ENCODE results near the gene FEZ2. TPM values are rescaled to one million over a fixed set of nuclear protein-coding genes. Genes with fewer than 3 reads are reported as not detected.

FEZ2 gene
- total and polyA plus RNA-seq, 2 of the 13 experiments (the other 11 are each of a cell fraction or from before 2014, with no cell fraction given), result 42.5 to 59.1 TPM

DNA sequence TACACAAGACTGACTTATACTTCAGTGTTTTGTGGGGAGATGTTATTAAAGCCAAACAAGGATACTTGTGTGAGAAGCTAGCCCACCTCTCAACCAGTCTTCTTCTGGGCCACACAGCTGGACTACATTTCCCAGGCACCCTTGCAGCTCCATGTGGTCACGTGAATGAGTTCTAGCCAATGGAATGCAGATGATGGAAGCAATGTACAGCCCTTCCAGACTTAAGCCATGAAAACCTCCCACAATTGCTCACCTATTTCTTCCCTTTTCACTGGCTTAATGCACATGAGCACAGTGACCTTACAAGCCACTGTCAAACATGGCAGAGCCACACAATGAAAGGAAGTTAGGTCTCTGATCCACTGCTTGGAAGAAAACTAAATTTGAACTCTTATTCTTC, 20.4 kb upstream of the FEZ2 start (continued):
- TF ChIP-seq, protein P1, sequence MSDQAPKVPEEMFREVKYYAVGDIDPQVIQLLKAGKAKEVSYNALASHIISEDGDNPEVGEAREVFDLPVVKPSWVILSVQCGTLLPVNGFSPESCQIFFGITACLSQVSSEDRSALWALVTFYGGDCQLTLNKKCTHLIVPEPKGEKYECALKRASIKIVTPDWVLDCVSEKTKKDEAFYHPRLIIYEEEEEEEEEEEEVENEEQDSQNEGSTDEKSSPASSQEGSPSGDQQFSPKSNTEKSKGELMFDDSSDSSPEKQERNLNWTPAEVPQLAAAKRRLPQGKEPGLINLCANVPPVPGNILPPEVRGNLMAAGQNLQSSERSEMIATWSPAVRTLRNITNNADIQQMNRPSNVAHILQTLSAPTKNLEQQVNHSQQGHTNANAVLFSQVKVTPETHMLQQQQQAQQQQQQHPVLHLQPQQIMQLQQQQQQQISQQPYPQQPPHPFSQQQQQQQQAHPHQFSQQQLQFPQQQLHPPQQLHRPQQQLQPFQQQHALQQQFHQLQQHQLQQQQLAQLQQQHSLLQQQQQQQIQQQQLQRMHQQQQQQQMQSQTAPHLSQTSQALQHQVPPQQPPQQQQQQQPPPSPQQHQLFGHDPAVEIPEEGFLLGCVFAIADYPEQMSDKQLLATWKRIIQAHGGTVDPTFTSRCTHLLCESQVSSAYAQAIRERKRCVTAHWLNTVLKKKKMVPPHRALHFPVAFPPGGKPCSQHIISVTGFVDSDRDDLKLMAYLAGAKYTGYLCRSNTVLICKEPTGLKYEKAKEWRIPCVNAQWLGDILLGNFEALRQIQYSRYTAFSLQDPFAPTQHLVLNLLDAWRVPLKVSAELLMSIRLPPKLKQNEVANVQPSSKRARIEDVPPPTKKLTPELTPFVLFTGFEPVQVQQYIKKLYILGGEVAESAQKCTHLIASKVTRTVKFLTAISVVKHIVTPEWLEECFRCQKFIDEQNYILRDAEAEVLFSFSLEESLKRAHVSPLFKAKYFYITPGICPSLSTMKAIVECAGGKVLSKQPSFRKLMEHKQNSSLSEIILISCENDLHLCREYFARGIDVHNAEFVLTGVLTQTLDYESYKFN (CRISPR knock-in tag; conservative IDR thresholded peaks at IDR 0.05), result no peak
- TF ChIP-seq, protein P2, sequence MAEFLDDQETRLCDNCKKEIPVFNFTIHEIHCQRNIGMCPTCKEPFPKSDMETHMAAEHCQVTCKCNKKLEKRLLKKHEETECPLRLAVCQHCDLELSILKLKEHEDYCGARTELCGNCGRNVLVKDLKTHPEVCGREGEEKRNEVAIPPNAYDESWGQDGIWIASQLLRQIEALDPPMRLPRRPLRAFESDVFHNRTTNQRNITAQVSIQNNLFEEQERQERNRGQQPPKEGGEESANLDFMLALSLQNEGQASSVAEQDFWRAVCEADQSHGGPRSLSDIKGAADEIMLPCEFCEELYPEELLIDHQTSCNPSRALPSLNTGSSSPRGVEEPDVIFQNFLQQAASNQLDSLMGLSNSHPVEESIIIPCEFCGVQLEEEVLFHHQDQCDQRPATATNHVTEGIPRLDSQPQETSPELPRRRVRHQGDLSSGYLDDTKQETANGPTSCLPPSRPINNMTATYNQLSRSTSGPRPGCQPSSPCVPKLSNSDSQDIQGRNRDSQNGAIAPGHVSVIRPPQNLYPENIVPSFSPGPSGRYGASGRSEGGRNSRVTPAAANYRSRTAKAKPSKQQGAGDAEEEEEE (CRISPR knock-in tag; IDR thresholded peaks at IDR 0.05; ENCODE audit: borderline replicate concordance), result no peak
- no peak for TF ChIP-seq IKZF4 (CRISPR knock-in tag; IDR thresholded peaks at IDR 0.05; ENCODE audit: borderline replicate concordance, low read depth, not compliant biosample characterization)
- TF ChIP-seq YEATS4 (CRISPR knock-in tag; IDR thresholded peaks at IDR 0.05; ENCODE audit: borderline replicate concordance), result no peak
- TF ChIP-seq DNMT1 (CRISPR knock-in tag; IDR thresholded peaks at IDR 0.05), result no peak
- no peak for TF ChIP-seq NFKBIZ (CRISPR knock-in tag; IDR thresholded peaks at IDR 0.05)
- no peak for TF ChIP-seq HNRNPL (IDR thresholded peaks at IDR 0.05; ENCODE audit: low read depth, low read length)
- no peak for TF ChIP-seq AKAP8 (CRISPR knock-in tag; IDR thresholded peaks at IDR 0.05)
- no peak for TF ChIP-seq RBM39 (IDR thresholded peaks at IDR 0.05; ENCODE audit: low read depth, low read length, poor library complexity, severe bottlenecking)
- TF ChIP-seq ZNF251 (CRISPR knock-in tag; IDR thresholded peaks at IDR 0.05), result no peak
- TF ChIP-seq ZNF788 (CRISPR knock-in tag; IDR thresholded peaks at IDR 0.05; ENCODE audit: borderline replicate concordance), result no peak
- TF ChIP-seq, protein P3, sequence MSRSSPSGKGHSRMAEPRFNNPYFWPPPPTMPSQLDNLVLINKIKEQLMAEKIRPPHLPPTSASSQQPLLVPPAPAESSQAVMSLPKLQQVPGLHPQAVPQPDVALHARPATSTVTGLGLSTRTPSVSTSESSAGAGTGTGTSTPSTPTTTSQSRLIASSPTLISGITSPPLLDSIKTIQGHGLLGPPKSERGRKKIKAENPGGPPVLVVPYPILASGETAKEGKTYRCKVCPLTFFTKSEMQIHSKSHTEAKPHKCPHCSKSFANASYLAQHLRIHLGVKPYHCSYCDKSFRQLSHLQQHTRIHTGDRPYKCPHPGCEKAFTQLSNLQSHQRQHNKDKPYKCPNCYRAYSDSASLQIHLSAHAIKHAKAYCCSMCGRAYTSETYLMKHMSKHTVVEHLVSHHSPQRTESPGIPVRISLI (CRISPR knock-in tag; IDR thresholded peaks at IDR 0.05; ENCODE audit: borderline replicate concordance), result no peak
- no peak for TF ChIP-seq ZNF598 (CRISPR knock-in tag; IDR thresholded peaks at IDR 0.05; ENCODE audit: borderline replicate concordance)
- no peak for TF ChIP-seq ZNF274 (CRISPR knock-in tag; IDR thresholded peaks at IDR 0.05)
- TF ChIP-seq MLLT10 (CRISPR knock-in tag; IDR thresholded peaks at IDR 0.05), result no peak
- no peak for TF ChIP-seq ZNF850 (CRISPR knock-in tag; conservative IDR thresholded peaks at IDR 0.05)
- no peak for TF ChIP-seq ZNF709 (CRISPR knock-in tag; IDR thresholded peaks at IDR 0.05)
- TF ChIP-seq CREM (IDR thresholded peaks at IDR 0.05), result peak; percentile 51; the same call in 1 of the 2 replicates
- no peak for TF ChIP-seq CREM (CRISPR knock-in tag; IDR thresholded peaks at IDR 0.05)
- TF ChIP-seq ZNF670 (CRISPR knock-in tag; IDR thresholded peaks at IDR 0.05; ENCODE audit: borderline replicate concordance), result no peak
- no peak for TF ChIP-seq ARHGAP35 (CRISPR knock-in tag; IDR thresholded peaks at IDR 0.05; ENCODE audit: borderline replicate concordance)
- no peak for TF ChIP-seq MATR3 (CRISPR knock-in tag; IDR thresholded peaks at IDR 0.05)
- 0 out of 2 replicates have a peak, but pooled peaks have one; percentile 18 for TF ChIP-seq RAD51 (IDR thresholded peaks at IDR 0.05; ENCODE audit: borderline replicate concordance)
- TF ChIP-seq SYNCRIP (IDR thresholded peaks at IDR 0.05; ENCODE audit: insufficient read depth, low read depth, low read length), result no peak
- no peak for TF ChIP-seq ZNF550 (CRISPR knock-in tag; IDR thresholded peaks at IDR 0.05; ENCODE audit: borderline replicate concordance)
